GM19397 (cell line): ENCODE data around the gene ATP6V0B.

Experiments used
- ATAC-seq: cut with Tn5 transposase; IDR thresholded peaks from one replicate; pipeline ENCODE4 v1.9.1; 2021; ENCODE audit warnings: mild to moderate bottlenecking, moderate library complexity; ENCODE audit not compliant: unreplicated experiment

Gene ATP6V0B

GRCh38 chr1:44024903-44025525 is 50.3 kb downstream of the ATP6V0B start:
- ATAC-seq, result no peak

GRCh38 chr1:44025816-44026215 is 51.1 kb downstream of the ATP6V0B start:
- ATAC-seq, result no peak

GRCh38 chr1:44027320-44027719 is 52.6 kb downstream of the ATP6V0B start:
- ATAC-seq, result no peak
